HL-60 (cell line): ENCODE measurements around the gene DOCK10.

Source experiments
- DNase-seq, 2 experiments: peaks; one replicate each; pipeline ENCODE4 v3.0.0-alpha.2; 2010 to 2020; ENCODE audit warnings: low read depth in 1 of 2, low spot score in 1 of 2
- H3K27ac ChIP-seq: fragments of 250-450 bp; sonication (Bioruptor Pico); replicated peaks from 2 replicates; pipeline ENCODE4 v1.5.1; 2020; ENCODE audit warnings: mild to moderate bottlenecking, moderate library complexity
- H3K27me3 ChIP-seq: fragments of 250-450 bp; sonication (Bioruptor Pico); 2 replicates; pipeline ENCODE4 v1.5.1; 2021; ENCODE audit warnings: mild to moderate bottlenecking, moderate library complexity; ENCODE audit not compliant: insufficient read depth, poor library complexity, severe bottlenecking
- H3K4me3 ChIP-seq: replicated peaks from 2 replicates; pipeline ENCODE4 v1.5.1; 2011; ENCODE audit warnings: mild to moderate bottlenecking, control low read depth, low read length; ENCODE audit not compliant: insufficient read depth
- GABPA ChIP-seq: IDR thresholded peaks from 2 replicates; pipeline ENCODE4 v1.6.1; 2012; ENCODE audit warnings: low read depth
- POLR2AphosphoS5 ChIP-seq: IDR thresholded peaks from 2 replicates; pipeline ENCODE4 v1.6.1; 2012; ENCODE audit warnings: low read depth
- SPI1 ChIP-seq: IDR thresholded peaks from 2 replicates; pipeline ENCODE4 v1.6.1; 2012; ENCODE audit warnings: low read depth, mild to moderate bottlenecking, borderline replicate concordance
- TF ChIP-seq, protein P1 (sequence below): IDR thresholded peaks from one replicate; pipeline ENCODE4 v1.5.1; 2011; ENCODE audit warnings: low read length, control low read depth, inconsistent platforms; ENCODE audit not compliant: insufficient read depth
- TF ChIP-seq, protein P2 (sequence below): IDR thresholded peaks from 2 replicates; pipeline ENCODE4 v1.6.1; 2012; ENCODE audit warnings: low read depth; ENCODE audit not compliant: insufficient replicate concordance

DOCK10 gene

DNA sequence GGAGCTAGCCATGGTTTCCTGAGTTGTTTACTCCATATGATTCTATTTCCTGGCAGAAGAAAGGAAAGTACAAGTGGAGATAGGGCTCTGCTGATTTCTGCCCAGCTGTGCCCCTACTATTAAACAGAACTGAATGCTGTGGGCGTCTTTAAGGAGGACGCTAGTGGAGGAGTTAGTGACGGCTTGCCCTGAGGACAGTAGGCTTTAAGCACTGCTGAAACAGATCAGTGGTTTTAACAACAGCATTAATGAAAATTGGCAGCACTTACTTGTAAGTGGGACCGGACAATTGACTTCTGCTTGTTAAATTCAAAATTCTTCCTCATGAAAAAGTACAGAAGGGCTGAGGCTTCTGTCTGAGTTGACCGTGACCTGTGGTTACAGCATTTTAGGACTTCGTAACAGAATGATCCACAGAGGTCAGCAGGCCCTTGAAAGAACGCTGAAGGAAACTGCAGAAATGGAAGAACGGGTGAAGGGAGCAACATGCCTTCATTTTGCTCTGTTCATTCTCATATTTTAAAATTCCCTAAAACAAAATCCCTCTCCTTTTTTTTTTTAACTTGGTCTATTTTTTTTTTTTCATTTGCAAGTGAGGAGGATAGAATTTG is 245.5 kb downstream of the DOCK10 start:
- H3K27me3 ChIP-seq: no peaks in the 10 kb centered on the region
- TF ChIP-seq, protein P1, sequence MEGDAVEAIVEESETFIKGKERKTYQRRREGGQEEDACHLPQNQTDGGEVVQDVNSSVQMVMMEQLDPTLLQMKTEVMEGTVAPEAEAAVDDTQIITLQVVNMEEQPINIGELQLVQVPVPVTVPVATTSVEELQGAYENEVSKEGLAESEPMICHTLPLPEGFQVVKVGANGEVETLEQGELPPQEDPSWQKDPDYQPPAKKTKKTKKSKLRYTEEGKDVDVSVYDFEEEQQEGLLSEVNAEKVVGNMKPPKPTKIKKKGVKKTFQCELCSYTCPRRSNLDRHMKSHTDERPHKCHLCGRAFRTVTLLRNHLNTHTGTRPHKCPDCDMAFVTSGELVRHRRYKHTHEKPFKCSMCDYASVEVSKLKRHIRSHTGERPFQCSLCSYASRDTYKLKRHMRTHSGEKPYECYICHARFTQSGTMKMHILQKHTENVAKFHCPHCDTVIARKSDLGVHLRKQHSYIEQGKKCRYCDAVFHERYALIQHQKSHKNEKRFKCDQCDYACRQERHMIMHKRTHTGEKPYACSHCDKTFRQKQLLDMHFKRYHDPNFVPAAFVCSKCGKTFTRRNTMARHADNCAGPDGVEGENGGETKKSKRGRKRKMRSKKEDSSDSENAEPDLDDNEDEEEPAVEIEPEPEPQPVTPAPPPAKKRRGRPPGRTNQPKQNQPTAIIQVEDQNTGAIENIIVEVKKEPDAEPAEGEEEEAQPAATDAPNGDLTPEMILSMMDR: no peak
- TF ChIP-seq, protein P2, sequence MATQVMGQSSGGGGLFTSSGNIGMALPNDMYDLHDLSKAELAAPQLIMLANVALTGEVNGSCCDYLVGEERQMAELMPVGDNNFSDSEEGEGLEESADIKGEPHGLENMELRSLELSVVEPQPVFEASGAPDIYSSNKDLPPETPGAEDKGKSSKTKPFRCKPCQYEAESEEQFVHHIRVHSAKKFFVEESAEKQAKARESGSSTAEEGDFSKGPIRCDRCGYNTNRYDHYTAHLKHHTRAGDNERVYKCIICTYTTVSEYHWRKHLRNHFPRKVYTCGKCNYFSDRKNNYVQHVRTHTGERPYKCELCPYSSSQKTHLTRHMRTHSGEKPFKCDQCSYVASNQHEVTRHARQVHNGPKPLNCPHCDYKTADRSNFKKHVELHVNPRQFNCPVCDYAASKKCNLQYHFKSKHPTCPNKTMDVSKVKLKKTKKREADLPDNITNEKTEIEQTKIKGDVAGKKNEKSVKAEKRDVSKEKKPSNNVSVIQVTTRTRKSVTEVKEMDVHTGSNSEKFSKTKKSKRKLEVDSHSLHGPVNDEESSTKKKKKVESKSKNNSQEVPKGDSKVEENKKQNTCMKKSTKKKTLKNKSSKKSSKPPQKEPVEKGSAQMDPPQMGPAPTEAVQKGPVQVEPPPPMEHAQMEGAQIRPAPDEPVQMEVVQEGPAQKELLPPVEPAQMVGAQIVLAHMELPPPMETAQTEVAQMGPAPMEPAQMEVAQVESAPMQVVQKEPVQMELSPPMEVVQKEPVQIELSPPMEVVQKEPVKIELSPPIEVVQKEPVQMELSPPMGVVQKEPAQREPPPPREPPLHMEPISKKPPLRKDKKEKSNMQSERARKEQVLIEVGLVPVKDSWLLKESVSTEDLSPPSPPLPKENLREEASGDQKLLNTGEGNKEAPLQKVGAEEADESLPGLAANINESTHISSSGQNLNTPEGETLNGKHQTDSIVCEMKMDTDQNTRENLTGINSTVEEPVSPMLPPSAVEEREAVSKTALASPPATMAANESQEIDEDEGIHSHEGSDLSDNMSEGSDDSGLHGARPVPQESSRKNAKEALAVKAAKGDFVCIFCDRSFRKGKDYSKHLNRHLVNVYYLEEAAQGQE: no peak
- TF ChIP-seq SPI1: no peak
- TF ChIP-seq POLR2AphosphoS5: no peak
- TF ChIP-seq GABPA: no peak
- no peak overlapping the region for H3K4me3 ChIP-seq
- H3K27ac ChIP-seq: no peak overlapping the region
- no peak for DNase-seq

DNA sequence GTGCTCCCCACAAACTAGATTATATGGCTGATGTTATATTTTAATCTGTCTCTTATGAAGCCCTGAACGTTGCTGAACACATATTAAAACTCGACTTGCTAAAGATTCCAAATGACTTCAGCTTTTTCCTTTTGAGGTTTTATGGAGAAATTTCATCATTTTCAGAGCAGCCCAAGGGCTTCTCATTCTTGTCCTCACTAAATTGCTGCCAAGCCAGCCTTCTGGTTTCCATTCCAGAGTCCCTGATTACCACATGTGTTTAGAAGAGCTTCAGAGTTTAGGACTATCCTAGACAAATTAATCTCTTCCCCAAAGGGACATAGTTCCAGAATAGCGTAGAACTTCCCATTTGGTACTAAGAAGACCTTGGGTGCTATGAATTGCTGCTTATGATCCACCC is 248.3 kb downstream of the DOCK10 start:
- H3K27ac ChIP-seq: no peak overlapping the region
- H3K27me3 ChIP-seq: no peaks in the 10 kb centered on the region
- DNase-seq: no peak
- TF ChIP-seq, protein P1: no peak
- no peak for TF ChIP-seq SPI1
- H3K4me3 ChIP-seq: no peak overlapping the region

DNA sequence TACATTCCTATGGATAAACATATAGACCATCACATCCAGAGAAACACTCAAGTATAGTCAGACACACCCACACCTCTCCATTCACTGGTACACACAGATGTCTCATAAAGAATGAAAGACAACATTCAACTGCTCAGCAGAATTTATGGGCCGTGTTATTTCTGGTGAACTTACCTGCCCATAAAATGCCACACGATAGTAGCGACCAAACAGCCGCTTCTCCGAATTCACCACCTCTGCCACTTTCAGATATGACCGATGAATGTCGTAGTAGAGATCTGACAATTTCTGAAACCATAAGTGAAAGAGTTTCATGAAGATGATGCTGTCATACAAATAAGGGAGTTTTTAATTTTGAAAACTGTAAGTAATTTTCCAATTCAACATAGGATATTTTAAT is 255.4 kb downstream of the DOCK10 start:
- no peak for TF ChIP-seq SPI1
- TF ChIP-seq, protein P2: no peak
- no peak for TF ChIP-seq GABPA
- TF ChIP-seq, protein P1: no peak
- TF ChIP-seq POLR2AphosphoS5: no peak
- DNase-seq: no peak
- no peak overlapping the region for H3K4me3 ChIP-seq
- H3K27me3 ChIP-seq: no peaks in the 10 kb centered on the region
- no peak overlapping the region for H3K27ac ChIP-seq

DNA sequence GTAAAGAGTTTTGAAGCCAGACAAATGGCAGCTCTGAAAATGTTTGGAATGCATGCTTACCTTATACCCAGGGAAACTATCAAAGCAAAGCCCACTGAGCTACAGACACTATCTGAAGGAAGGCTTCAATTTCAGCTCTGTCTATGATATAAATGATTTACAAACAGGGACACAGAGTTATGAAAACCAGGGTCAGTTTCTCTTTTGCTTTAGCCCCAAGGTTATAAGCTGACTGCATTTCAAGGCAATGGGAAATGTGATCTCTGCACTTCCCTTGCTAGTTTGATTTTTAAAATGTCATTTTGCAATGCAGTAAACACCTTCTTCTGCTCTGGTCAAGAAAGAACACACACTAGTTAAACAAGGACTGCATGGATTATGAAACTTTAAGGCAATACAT is 260.9 kb downstream of the DOCK10 start:
- TF ChIP-seq GABPA: no peak
- TF ChIP-seq SPI1: no peak
- no peak for TF ChIP-seq POLR2AphosphoS5
- TF ChIP-seq, protein P1: no peak
- TF ChIP-seq, protein P2: no peak
- no peak for DNase-seq
- Histone ChIP-seq H3K27me3 (no peaks in the 10 kb centered on the region), H3K27ac (no peak overlapping the region), H3K4me3 (no peak overlapping the region)
